ENCODE measurements around the gene FAM187B. TPM values are rescaled to one million over a fixed set of nuclear protein-coding genes. Genes with fewer than 3 reads are reported as not detected.

Gene FAM187B
- total and polyA plus RNA-seq, 5 experiments from 2014 or later: not detected

- POLR2A ChIA-PET: interaction anchor here (0.7 to 7.7 kb wide), 23 partner anchors 14 to 172 kb away, joined by 3 to 91 read pairs (median 4); partner anchors contain the start of genes FXYD5 and FXYD7
- Mint-ChIP-seq H3K4me1 (peaks cover 22 to 58% (median 53%) of the 10 kb centered on the region in 4 donors), H3K36me3 (peaks cover 0 to 50% (median 4%) of the 10 kb centered on the region in 3 donors), H3K4me3 (peak overlapping the region; percentile 89 to 98 (median 96)), H3K27me3 (no peaks in the 10 kb centered on the region), H3K9me3 (no peaks in the 10 kb centered on the region), H3K27ac (peak overlapping the region; percentile 88 to 98 (median 97))
- ATAC-seq (peak; percentile 51 to 60), DNase-seq (peak; percentile 53 to 86 (median 79))
Observed at GRCh38 chr19:35267818-35268535, 39.4 kb upstream of the FAM187B start.

GRCh38 chr19:35267353-35267817 lies 38.8 kb upstream of the FAM187B start:
- Mint-ChIP-seq H3K36me3 (peaks cover 0 to 45% (median 4%) of the 10 kb centered on the region in 3 donors), H3K27ac (peak overlapping the region; percentile 88 to 98 (median 97)), H3K9me3 (no peaks in the 10 kb centered on the region), H3K4me1 (peaks cover 22 to 56% (median 49%) of the 10 kb centered on the region in 4 donors), H3K4me3 (peak overlapping the region; percentile 89 to 98 (median 96)), H3K27me3 (no peaks in the 10 kb centered on the region)
- POLR2A ChIA-PET: interaction anchor here (0.8 to 7.7 kb wide), 17 partner anchors 13 to 125 kb away, joined by 3 to 91 read pairs (median 5); partner anchors contain the start of gene FXYD7
- ATAC-seq: peak; percentile 17 to 19
- peak in 7 of 10 donors; percentile 23 to 73 (median 37) for DNase-seq

- no peak for ATAC-seq
- H3K27me3 Mint-ChIP-seq: no peaks in the 10 kb centered on the region
- no peaks in the 10 kb centered on the region for H3K9me3 Mint-ChIP-seq
- DNase-seq: peak in 2 of 10 donors; percentile 13 to 63
- peak overlapping the region; percentile 72 to 98 (median 96) for H3K4me3 Mint-ChIP-seq
- peak overlapping the region; percentile 82 to 98 (median 96) for H3K27ac Mint-ChIP-seq
- peaks cover 0 to 38% (median 4%) of the 10 kb centered on the region in 3 donors for H3K36me3 Mint-ChIP-seq
- H3K4me1 Mint-ChIP-seq: peaks cover 18 to 51% (median 43%) of the 10 kb centered on the region in 4 donors
- POLR2A ChIA-PET: interaction anchor here (0.5 to 7.7 kb wide), 10 partner anchors 12 to 126 kb away, joined by 3 to 91 read pairs (median 6); partner anchors contain the start of gene FXYD7
Observed at GRCh38 chr19:35266520-35267352, 38.2 kb upstream of the FAM187B start.

DNA sequence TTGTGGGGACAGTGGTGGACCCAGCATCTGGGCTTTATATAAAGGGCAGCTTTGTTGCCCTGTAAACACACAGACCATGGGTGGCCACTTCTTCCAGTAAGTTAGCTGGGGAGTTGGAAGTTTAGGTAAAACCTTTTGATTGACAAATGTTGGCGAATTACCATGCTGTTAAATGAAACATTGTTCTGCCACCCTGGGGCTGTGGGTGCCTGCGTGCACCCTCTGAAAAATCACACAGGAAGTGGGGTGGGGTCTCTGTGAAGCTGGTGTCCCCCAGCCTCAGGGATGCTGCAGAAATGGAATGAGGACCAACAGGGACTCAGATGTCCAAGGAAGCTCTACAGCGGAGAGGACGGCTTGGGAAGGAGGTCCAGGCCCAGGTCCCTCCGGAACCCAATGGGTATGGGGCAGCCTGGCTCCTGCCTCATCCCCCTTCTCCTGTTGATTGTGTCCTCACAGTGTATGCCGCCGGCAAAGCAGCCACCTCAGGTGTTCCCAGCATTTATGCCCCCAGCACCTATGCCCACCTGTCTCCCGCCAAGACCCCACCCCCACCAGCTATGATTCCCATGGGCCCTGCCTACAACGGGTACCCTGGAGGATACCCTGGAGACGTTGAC lies 37.5 kb upstream of the FAM187B start:
- Mint-ChIP-seq H3K27me3 (no peaks in the 10 kb centered on the region), H3K36me3 (peaks cover 0 to 35% (median 2%) of the 10 kb centered on the region in 3 donors), H3K4me1 (peaks cover 17 to 47% (median 41%) of the 10 kb centered on the region in 4 donors), H3K9me3 (no peaks in the 10 kb centered on the region), H3K4me3 (peak overlapping the region; percentile 66 to 90 (median 79)), H3K27ac (peak overlapping the region; percentile 74 to 95 (median 90))
- DNase-seq (peak in 1 of 10 donors; percentile 62), ATAC-seq (no peak)
- POLR2A ChIA-PET: interaction anchor here (0.5 to 7.7 kb wide), 7 partner anchors 12 to 125 kb away, joined by 3 to 91 read pairs (median 4); partner anchors contain the start of gene FXYD5

- peak overlapping the region; percentile 74 to 93 (median 90) for H3K27ac Mint-ChIP-seq
- POLR2A ChIA-PET: interaction anchor here (0.8 to 7.7 kb wide), 8 partner anchors 11 to 124 kb away, joined by 3 to 91 read pairs (median 6); partner anchors contain the start of gene FXYD5
- no peaks in the 10 kb centered on the region for H3K9me3 Mint-ChIP-seq
- H3K27me3 Mint-ChIP-seq: no peaks in the 10 kb centered on the region
- DNase-seq: peak in 1 of 10 donors; percentile 57
- peak overlapping the region; percentile 66 to 90 (median 79) for H3K4me3 Mint-ChIP-seq
- ATAC-seq: no peak
- peaks cover 0 to 29% (median 0%) of the 10 kb centered on the region in 3 donors for H3K36me3 Mint-ChIP-seq
- peaks cover 14 to 42% (median 37%) of the 10 kb centered on the region in 4 donors for H3K4me1 Mint-ChIP-seq
Observed at GRCh38 chr19:35265126-35265899, 36.8 kb upstream of the FAM187B start.

- Mint-ChIP-seq H3K4me1 (peaks cover 14 to 42% (median 37%) of the 10 kb centered on the region in 4 donors), H3K9me3 (no peaks in the 10 kb centered on the region), H3K27ac (peak overlapping the region; percentile 74 to 93 (median 86)), H3K36me3 (peaks cover 0 to 33% (median 0%) of the 10 kb centered on the region in 3 donors), H3K27me3 (no peaks in the 10 kb centered on the region), H3K4me3 (peak overlapping the region in 2 of 10 donors; percentile 14 to 41)
- POLR2A ChIA-PET: interaction anchor here (0.6 to 7.7 kb wide), 9 partner anchors 10 to 123 kb away, joined by 3 to 91 read pairs (median 5); partner anchors contain the start of gene FXYD5
- DNase-seq (peak in 1 of 10 donors; percentile 54), ATAC-seq (no peak)
Observed at GRCh38 chr19:35264268-35265125, 36.0 kb upstream of the FAM187B start.

DNA sequence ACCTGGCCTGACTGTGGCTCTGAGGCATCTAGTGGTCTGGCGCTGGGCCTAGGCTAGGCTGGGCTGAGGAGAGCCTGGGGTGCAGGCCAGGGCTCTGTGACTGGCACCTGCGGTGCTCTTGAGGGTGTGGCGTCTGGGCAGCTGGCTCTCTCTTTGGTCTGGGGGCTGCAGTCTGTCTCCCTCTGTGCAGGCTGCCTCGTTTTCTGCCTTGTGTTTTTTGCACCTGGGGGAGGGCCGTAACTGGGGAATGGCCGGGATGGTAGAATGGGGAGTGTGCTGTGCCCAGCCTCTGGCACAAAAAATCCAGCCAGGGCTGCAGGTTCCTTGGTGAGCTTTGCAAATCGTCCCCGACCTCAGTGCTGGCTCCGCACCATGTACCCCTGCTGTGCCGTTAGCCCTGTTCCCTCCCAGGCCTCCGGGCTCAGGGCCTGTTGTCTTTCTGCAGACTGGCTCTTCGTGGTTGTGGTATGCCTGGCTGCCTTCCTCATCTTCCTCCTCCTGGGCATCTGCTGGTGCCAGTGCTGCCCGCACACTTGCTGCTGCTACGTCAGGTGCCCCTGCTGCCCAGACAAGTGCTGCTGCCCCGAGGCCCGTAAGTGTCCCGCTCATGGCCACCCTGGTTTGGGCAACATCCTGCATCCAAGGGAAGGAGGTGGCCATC lies 33.7 kb upstream of the FAM187B start:
- Mint-ChIP-seq H3K27ac (peak overlapping the region in 8 of 10 donors; percentile 55 to 72 (median 61)), H3K4me1 (peaks cover 23 to 52% (median 42%) of the 10 kb centered on the region in 4 donors), H3K9me3 (no peaks in the 10 kb centered on the region), H3K36me3 (peaks cover 0 to 35% (median 0%) of the 10 kb centered on the region in 3 donors), H3K27me3 (no peaks in the 10 kb centered on the region), H3K4me3 (no peak overlapping the region)
- DNase-seq: peak in 2 of 10 donors; percentile 4 to 54
- POLR2A ChIA-PET: interaction anchor here (0.6 to 7.7 kb wide), 6 partner anchors 8 to 220 kb away, joined by 3 to 91 read pairs (median 3); no protein-coding TSS in a partner anchor
- ATAC-seq: no peak

- no peak for ATAC-seq
- POLR2A ChIA-PET: interaction anchor here (0.6 to 2.1 kb wide), 6 partner anchors 11 to 220 kb away, joined by 3 to 9 read pairs (median 4); no protein-coding TSS in a partner anchor
- peak in 2 of 10 donors; percentile 12 to 35 for DNase-seq
- no peaks in the 10 kb centered on the region for H3K9me3 Mint-ChIP-seq
- H3K27me3 Mint-ChIP-seq: no peaks in the 10 kb centered on the region
- peak overlapping the region in 6 of 10 donors; percentile 29 to 68 (median 59) for H3K27ac Mint-ChIP-seq
- H3K36me3 Mint-ChIP-seq: peaks cover 0 to 35% (median 0%) of the 10 kb centered on the region in 3 donors
- H3K4me1 Mint-ChIP-seq: peaks cover 28 to 56% (median 47%) of the 10 kb centered on the region in 4 donors
- H3K4me3 Mint-ChIP-seq: no peak overlapping the region
Observed at GRCh38 chr19:35261356-35262100, 33.0 kb upstream of the FAM187B start.

GRCh38 chr19:35260694-35261304 lies 32.3 kb upstream of the FAM187B start:
- ATAC-seq: no peak
- H3K9me3 Mint-ChIP-seq: no peaks in the 10 kb centered on the region

More at GRCh38 chr19:35260694-35261304, 32.3 kb upstream of the FAM187B start:
- DNase-seq: peak in 1 of 10 donors; percentile 12
- peaks cover 0 to 32% (median 0%) of the 10 kb centered on the region in 3 donors for H3K36me3 Mint-ChIP-seq
- H3K4me3 Mint-ChIP-seq: no peak overlapping the region
- H3K4me1 Mint-ChIP-seq: peaks cover 26 to 52% (median 43%) of the 10 kb centered on the region in 4 donors
- POLR2A ChIA-PET: interaction anchor here (0.6 to 2.1 kb wide), 5 partner anchors 10 to 119 kb away, joined by 3 to 9 read pairs (median 6); no protein-coding TSS in a partner anchor
- no peaks in the 10 kb centered on the region for H3K27me3 Mint-ChIP-seq
- peak overlapping the region in 8 of 10 donors; percentile 39 to 74 (median 54) for H3K27ac Mint-ChIP-seq

Data from naive thymus-derived CD8-positive, alpha-beta T cell (primary cell).